GM12878 (cell line): Measurements from ENCODE around the gene HLA-G.

Source experiments
- ASH2L ChIP-seq: fragments of 300-600, 200-600 bp; sonication (generic); IDR thresholded peaks from 2 replicates; pipeline ENCODE4 v1.6.1; 2017; ENCODE audit warnings: low read depth, mild to moderate bottlenecking, borderline replicate concordance
- BCLAF1 ChIP-seq: fragments of 450-650 bp; IDR thresholded peaks from 2 replicates; pipeline ENCODE4 v1.6.1; 2017; ENCODE audit warnings: antibody characterized with exemption, mild to moderate bottlenecking, moderate library complexity
- GABPA ChIP-seq: IDR thresholded peaks from 2 replicates; pipeline ENCODE4 v1.6.1; 2014; ENCODE audit warnings: antibody characterized with exemption, low read depth, mild to moderate bottlenecking, inconsistent platforms
- HDAC2 ChIP-seq: fragments of 200-600 bp; sonication (generic); IDR thresholded peaks from 2 replicates; pipeline ENCODE4 v1.6.1; 2017
- KLF5 ChIP-seq: fragments of 450-650 bp; IDR thresholded peaks from 2 replicates; pipeline ENCODE4 v1.6.1; 2014; ENCODE audit warnings: mild to moderate bottlenecking; ENCODE audit not compliant: partially characterized antibody
- NFYB ChIP-seq: IDR thresholded peaks from 2 replicates; pipeline ENCODE4 v1.6.1; 2011; ENCODE audit warnings: low read depth, mild to moderate bottlenecking, low read length, improper control_type of control experiment, moderate library complexity; ENCODE audit not compliant: insufficient read depth
- NR2F1 ChIP-seq: fragments of 450-650 bp; conservative IDR thresholded peaks from 2 replicates; pipeline ENCODE4 v1.6.1; 2017; ENCODE audit warnings: mild to moderate bottlenecking
- POLR2A ChIP-seq: IDR thresholded peaks from 2 replicates; pipeline ENCODE4 v1.6.1; 2011; ENCODE audit warnings: low read depth, mild to moderate bottlenecking, low read length
- RAD21 ChIP-seq: IDR thresholded peaks from 2 replicates; pipeline ENCODE4 v1.6.1; 2011; ENCODE audit warnings: mild to moderate bottlenecking, low read depth, low read length, moderate library complexity; ENCODE audit not compliant: insufficient read depth
- SREBF2 ChIP-seq: IDR thresholded peaks from 2 replicates; pipeline ENCODE4 v1.6.1; 2012; ENCODE audit warnings: mild to moderate bottlenecking, low read length
- SRF ChIP-seq, 2 experiments: IDR thresholded peaks; 2 replicates each; pipeline ENCODE4 v1.6.1; 2011; ENCODE audit warnings: low read depth in 2 of 2, low read length in 2 of 2, mild to moderate bottlenecking in 1 of 2, moderate library complexity in 1 of 2
- SUZ12 ChIP-seq: fragments of 200-600 bp; sonication (generic); IDR thresholded peaks from one replicate; pipeline ENCODE4 v1.6.1; 2018; ENCODE audit warnings: antibody characterized with exemption, mild to moderate bottlenecking; ENCODE audit not compliant: unreplicated experiment
- TF ChIP-seq, protein P1 (sequence below), 3 experiments: IDR thresholded peaks in 2 of 3; conservative IDR thresholded peaks in 1 of 3; 2 replicates each; pipeline ENCODE4 v1.5.1; 2011; ENCODE audit warnings: low read depth in 3 of 3, low read length in 3 of 3, mild to moderate bottlenecking in 3 of 3, control low read depth in 2 of 3, moderate library complexity in 2 of 3, inconsistent platforms in 1 of 3, mixed read lengths in 1 of 3; ENCODE audit not compliant: control insufficient read depth in 2 of 3, insufficient read depth in 1 of 3; ENCODE audit errors: extremely low read depth in 1 of 3

DNA sequence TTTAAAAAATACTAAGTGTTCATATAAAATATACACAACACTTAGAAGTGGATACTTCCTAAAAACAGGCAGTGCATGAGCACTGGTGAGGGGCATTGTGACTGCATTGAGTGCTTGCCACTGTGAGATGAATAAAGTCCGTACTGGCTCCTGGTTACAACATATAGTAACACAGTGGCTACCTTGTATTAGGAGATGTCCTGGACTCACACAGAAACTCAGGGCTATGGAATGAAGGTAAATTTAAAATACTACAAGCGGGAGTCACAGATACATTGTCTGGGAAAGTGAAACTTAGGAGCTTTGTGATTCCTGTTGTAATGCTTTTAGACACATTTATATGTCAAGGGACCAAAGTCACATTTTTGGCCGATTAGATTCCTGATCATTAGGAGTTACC lies 36.5 kb upstream of the HLA-G start:
- TF ChIP-seq, protein P1, sequence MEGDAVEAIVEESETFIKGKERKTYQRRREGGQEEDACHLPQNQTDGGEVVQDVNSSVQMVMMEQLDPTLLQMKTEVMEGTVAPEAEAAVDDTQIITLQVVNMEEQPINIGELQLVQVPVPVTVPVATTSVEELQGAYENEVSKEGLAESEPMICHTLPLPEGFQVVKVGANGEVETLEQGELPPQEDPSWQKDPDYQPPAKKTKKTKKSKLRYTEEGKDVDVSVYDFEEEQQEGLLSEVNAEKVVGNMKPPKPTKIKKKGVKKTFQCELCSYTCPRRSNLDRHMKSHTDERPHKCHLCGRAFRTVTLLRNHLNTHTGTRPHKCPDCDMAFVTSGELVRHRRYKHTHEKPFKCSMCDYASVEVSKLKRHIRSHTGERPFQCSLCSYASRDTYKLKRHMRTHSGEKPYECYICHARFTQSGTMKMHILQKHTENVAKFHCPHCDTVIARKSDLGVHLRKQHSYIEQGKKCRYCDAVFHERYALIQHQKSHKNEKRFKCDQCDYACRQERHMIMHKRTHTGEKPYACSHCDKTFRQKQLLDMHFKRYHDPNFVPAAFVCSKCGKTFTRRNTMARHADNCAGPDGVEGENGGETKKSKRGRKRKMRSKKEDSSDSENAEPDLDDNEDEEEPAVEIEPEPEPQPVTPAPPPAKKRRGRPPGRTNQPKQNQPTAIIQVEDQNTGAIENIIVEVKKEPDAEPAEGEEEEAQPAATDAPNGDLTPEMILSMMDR (IDR thresholded peaks at IDR 0.05 in 2 of 3, conservative IDR thresholded peaks at IDR 0.05 in 1 of 3; ENCODE audit: control insufficient read depth in 2 of 3, extremely low read depth in 1 of 3, insufficient read depth in 1 of 3, low read depth in 3 of 3, low read length in 3 of 3) = no peak
- TF ChIP-seq SRF (IDR thresholded peaks at IDR 0.05; ENCODE audit: low read depth in 2 of 2, low read length in 2 of 2) (no peak), BCLAF1 (no peak), NFYB (no peak), ASH2L (no peak), POLR2A (no peak), HDAC2 (no peak), KLF5 (no peak), RAD21 (no peak), NR2F1 (no peak), SUZ12 (no peak), GABPA (no peak), SREBF2 (no peak)
